AG09309 (cell line): ENCODE data around the gene LRP6.

Experiments used
- DNase-seq: peaks from one replicate; pipeline ENCODE4 v3.0.0-alpha.2; 2010; ENCODE audit warnings: low read depth
- H3K4me3 ChIP-seq: 2 replicates; pipeline ENCODE4 v1.5.1; 2011; ENCODE audit warnings: mild to moderate bottlenecking, low read depth, low read length, moderate library complexity; ENCODE audit not compliant: control insufficient read depth
- TF ChIP-seq, protein P1 (sequence below): IDR thresholded peaks from 2 replicates; pipeline ENCODE4 v1.5.1; 2011; ENCODE audit warnings: mild to moderate bottlenecking, low read depth, low read length, inconsistent platforms; ENCODE audit not compliant: insufficient read depth, control insufficient read depth; ENCODE audit errors: missing control alignments

LRP6 gene

GRCh38 chr12:12166751-12167150 is 100.1 kb downstream of the LRP6 start:
- TF ChIP-seq, protein P1, sequence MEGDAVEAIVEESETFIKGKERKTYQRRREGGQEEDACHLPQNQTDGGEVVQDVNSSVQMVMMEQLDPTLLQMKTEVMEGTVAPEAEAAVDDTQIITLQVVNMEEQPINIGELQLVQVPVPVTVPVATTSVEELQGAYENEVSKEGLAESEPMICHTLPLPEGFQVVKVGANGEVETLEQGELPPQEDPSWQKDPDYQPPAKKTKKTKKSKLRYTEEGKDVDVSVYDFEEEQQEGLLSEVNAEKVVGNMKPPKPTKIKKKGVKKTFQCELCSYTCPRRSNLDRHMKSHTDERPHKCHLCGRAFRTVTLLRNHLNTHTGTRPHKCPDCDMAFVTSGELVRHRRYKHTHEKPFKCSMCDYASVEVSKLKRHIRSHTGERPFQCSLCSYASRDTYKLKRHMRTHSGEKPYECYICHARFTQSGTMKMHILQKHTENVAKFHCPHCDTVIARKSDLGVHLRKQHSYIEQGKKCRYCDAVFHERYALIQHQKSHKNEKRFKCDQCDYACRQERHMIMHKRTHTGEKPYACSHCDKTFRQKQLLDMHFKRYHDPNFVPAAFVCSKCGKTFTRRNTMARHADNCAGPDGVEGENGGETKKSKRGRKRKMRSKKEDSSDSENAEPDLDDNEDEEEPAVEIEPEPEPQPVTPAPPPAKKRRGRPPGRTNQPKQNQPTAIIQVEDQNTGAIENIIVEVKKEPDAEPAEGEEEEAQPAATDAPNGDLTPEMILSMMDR, result no peak
- no peak for DNase-seq
- H3K4me3 ChIP-seq, result no peak overlapping the region

DNA sequence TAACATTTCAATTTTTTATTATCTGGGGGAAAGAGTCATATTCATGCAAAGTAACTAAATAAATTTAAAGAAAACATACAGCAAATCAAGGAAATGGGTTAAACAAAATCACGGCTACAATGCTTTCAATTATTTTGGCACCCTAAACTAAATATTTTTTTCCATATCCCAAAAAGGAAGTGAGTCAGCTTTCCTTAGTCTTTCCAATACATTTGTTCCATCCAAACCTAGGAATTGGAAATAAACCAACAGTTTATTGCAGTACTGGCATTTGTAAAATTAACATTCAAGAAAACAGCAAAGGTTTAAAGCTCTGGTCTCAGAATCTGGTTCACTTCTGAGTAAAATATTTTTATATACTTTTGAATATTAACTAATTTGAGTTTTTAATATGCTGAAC is 106.9 kb downstream of the LRP6 start:
- TF ChIP-seq, protein P1, result no peak
- H3K4me3 ChIP-seq, result no peak overlapping the region
- peak; percentile 20 for DNase-seq

DNA sequence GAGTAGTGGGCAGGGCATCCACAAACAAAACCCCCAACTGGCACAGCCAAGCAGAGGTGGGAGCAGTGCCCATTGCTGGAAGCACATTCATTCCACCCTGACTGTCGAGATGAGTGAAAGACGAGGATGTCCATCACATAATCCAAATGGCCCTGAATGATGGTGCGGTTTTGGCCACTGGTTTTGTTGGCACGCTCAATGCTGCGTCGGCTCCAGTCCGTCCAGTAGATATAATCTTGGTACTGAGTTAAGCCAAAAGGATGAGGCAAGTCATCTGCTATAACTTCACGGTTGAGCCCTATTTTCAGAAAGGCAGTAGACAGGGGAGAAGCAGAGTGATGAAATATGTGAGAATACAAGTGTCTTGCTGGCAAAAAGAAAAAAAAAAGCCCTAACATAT is 108.0 kb downstream of the LRP6 start:
- TF ChIP-seq, protein P1, result no peak
- no peak overlapping the region for H3K4me3 ChIP-seq
- DNase-seq, result no peak

DNA sequence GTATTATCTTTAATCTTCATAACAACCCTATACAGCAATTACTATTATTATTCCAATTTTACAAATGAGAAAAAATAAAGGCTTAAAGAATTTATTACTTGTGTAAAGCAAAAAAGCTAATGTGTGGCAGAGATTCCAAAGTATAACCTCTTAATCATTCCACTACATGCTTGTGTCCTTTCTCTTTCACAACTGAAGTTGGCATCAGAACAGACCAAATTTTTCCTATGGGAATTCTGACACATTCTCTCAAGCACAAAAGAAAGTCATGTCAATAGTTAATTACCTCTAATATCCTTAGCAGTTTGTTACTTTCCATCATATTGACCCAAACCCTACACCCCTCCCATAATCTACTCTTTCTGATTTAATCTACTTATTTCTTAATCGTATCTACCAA is 109.4 kb downstream of the LRP6 start:
- TF ChIP-seq, protein P1, result no peak
- no peak for DNase-seq
- no peak overlapping the region for H3K4me3 ChIP-seq

- H3K4me3 ChIP-seq, result no peak overlapping the region
- no peak for DNase-seq
- TF ChIP-seq, protein P1, result no peak
These were observed 110.0 kb downstream of the LRP6 start for GRCh38 chr12:12156828-12157227.

DNA sequence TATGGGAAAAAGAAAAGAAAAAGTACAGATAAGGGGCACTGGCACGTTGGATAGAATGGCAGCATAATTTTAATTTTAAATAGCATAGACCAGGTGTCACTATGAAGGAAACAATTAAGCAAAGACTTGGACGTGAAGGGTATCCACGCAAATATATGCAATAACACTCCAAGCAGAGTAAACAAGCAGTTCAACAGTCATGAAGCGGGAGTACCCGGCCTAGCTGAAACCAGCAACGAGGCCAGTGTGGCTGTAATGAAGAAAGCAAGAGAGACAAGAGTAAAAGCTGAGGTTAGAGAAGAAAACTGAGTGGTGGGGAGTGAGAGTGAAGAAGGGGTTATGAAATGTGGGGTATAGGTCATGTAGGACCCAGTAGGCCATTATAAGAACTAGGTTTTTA is 110.7 kb downstream of the LRP6 start:
- no peak overlapping the region for H3K4me3 ChIP-seq
- TF ChIP-seq, protein P1, result no peak
- no peak for DNase-seq

GRCh38 chr12:12153596-12153995 is 113.2 kb downstream of the LRP6 start:
- H3K4me3 ChIP-seq, result no peak overlapping the region
- no peak for DNase-seq
- TF ChIP-seq, protein P1, result no peak
